Measurements from ENCODE around the gene NUDT19.

The NUDT19 gene

DNA sequence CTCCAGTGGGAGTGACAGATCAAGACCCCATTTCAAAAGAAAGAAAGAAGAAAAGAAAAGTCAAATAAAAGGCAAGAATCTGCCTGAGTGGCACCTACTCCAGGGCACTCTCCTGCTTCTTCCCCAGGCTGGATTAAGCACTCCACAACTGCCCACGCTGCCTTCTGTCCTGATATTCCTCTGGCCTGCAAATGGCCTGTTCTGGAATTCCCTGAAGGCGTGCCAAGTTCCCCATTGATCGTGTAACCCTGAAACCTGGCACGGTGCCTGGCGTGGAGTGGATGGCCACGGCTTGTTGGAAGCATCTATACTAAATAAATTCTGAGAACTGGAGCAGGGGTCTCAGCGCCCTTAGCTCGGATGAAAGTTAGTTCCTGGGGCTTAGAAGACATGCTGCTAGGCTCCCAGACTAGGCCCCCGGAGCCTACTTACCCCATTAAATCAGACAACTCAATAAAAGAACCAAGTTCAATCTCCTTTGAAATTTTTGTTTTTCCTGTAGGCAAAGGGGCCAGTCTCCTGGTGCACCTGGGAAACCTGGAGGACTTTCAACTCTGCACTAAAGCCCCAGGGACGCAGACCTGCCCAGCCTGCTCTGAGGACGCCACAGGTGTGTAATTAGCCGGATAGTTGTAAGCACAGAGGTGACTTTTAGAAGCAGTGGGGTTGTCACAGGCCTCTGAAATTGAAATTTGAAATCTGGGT, 38.6 kb upstream of the NUDT19 start:
- Histone ChIP-seq H3K9me3 (ENCODE audit: control insufficient read depth, insufficient read depth, low read depth, low read length) (no peaks in the 10 kb centered on the region; the same call in 1 of the 2 replicates), H3K36me3 (ENCODE audit: control insufficient read depth in 2 of 2, insufficient read depth in 1 of 2, low read length in 2 of 2) (peaks cover 31 to 82% of the 10 kb centered on the region in 2 experiments), H3K4me3 (ENCODE audit: low read depth, low read length) (no peak overlapping the region), H3K27ac (ENCODE audit: extremely low read depth, low read depth, low read length) (no peak overlapping the region), H3K4me1 (ENCODE audit: control insufficient read depth, insufficient read depth, low read length) (peaks cover 13% of the 10 kb centered on the region)
- CTCF ChIA-PET, result interaction anchor here (1.2 kb wide), 1 partner anchor 15 kb away, joined by 4 read pairs; no protein-coding TSS in a partner anchor
- POLR2A ChIA-PET, result no interaction called here
- TF ChIP-seq ZNF830 (tag by site-specific recombination; IDR thresholded peaks at IDR 0.05; ENCODE audit: low read depth), result no peak
- no peak for TF ChIP-seq ZNF248 (tag by site-specific recombination; IDR thresholded peaks at IDR 0.05)
- TF ChIP-seq, protein P1, sequence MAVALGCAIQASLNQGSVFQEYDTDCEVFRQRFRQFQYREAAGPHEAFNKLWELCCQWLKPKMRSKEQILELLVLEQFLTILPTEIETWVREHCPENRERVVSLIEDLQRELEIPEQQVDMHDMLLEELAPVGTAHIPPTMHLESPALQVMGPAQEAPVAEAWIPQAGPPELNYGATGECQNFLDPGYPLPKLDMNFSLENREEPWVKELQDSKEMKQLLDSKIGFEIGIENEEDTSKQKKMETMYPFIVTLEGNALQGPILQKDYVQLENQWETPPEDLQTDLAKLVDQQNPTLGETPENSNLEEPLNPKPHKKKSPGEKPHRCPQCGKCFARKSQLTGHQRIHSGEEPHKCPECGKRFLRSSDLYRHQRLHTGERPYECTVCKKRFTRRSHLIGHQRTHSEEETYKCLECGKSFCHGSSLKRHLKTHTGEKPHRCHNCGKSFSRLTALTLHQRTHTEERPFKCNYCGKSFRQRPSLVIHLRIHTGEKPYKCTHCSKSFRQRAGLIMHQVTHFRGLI (tag by site-specific recombination; IDR thresholded peaks at IDR 0.05), result no peak
- TF ChIP-seq, protein P2, sequence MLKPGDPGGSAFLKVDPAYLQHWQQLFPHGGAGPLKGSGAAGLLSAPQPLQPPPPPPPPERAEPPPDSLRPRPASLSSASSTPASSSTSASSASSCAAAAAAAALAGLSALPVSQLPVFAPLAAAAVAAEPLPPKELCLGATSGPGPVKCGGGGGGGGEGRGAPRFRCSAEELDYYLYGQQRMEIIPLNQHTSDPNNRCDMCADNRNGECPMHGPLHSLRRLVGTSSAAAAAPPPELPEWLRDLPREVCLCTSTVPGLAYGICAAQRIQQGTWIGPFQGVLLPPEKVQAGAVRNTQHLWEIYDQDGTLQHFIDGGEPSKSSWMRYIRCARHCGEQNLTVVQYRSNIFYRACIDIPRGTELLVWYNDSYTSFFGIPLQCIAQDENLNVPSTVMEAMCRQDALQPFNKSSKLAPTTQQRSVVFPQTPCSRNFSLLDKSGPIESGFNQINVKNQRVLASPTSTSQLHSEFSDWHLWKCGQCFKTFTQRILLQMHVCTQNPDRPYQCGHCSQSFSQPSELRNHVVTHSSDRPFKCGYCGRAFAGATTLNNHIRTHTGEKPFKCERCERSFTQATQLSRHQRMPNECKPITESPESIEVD (tag by site-specific recombination; IDR thresholded peaks at IDR 0.05), result no peak
- no peak for TF ChIP-seq ZNF132 (tag by site-specific recombination; IDR thresholded peaks at IDR 0.05; ENCODE audit: borderline replicate concordance)
- TF ChIP-seq KLF9 (tag by site-specific recombination; IDR thresholded peaks at IDR 0.05; ENCODE audit: low read depth), result no peak
- TF ChIP-seq, protein P3, sequence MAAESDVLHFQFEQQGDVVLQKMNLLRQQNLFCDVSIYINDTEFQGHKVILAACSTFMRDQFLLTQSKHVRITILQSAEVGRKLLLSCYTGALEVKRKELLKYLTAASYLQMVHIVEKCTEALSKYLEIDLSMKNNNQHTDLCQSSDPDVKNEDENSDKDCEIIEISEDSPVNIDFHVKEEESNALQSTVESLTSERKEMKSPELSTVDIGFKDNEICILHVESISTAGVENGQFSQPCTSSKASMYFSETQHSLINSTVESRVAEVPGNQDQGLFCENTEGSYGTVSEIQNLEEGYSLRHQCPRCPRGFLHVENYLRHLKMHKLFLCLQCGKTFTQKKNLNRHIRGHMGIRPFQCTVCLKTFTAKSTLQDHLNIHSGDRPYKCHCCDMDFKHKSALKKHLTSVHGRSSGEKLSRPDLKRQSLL (tag by site-specific recombination; IDR thresholded peaks at IDR 0.05), result no peak
- TF ChIP-seq ZEB2 (tag by site-specific recombination; IDR thresholded peaks at IDR 0.05), result no peak
- no peak for TF ChIP-seq ZNF404 (tag by site-specific recombination; IDR thresholded peaks at IDR 0.05)
- TF ChIP-seq, protein P4, sequence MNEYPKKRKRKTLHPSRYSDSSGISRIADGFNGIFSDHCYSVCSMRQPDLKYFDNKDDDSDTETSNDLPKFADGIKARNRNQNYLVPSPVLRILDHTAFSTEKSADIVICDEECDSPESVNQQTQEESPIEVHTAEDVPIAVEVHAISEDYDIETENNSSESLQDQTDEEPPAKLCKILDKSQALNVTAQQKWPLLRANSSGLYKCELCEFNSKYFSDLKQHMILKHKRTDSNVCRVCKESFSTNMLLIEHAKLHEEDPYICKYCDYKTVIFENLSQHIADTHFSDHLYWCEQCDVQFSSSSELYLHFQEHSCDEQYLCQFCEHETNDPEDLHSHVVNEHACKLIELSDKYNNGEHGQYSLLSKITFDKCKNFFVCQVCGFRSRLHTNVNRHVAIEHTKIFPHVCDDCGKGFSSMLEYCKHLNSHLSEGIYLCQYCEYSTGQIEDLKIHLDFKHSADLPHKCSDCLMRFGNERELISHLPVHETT (tag by site-specific recombination; IDR thresholded peaks at IDR 0.05), result no peak
- TF ChIP-seq ZNF548 (tag by site-specific recombination; IDR thresholded peaks at IDR 0.05), result no peak
- no peak for TF ChIP-seq ZNF707 (tag by site-specific recombination; IDR thresholded peaks at IDR 0.05)
- TF ChIP-seq, protein P5, sequence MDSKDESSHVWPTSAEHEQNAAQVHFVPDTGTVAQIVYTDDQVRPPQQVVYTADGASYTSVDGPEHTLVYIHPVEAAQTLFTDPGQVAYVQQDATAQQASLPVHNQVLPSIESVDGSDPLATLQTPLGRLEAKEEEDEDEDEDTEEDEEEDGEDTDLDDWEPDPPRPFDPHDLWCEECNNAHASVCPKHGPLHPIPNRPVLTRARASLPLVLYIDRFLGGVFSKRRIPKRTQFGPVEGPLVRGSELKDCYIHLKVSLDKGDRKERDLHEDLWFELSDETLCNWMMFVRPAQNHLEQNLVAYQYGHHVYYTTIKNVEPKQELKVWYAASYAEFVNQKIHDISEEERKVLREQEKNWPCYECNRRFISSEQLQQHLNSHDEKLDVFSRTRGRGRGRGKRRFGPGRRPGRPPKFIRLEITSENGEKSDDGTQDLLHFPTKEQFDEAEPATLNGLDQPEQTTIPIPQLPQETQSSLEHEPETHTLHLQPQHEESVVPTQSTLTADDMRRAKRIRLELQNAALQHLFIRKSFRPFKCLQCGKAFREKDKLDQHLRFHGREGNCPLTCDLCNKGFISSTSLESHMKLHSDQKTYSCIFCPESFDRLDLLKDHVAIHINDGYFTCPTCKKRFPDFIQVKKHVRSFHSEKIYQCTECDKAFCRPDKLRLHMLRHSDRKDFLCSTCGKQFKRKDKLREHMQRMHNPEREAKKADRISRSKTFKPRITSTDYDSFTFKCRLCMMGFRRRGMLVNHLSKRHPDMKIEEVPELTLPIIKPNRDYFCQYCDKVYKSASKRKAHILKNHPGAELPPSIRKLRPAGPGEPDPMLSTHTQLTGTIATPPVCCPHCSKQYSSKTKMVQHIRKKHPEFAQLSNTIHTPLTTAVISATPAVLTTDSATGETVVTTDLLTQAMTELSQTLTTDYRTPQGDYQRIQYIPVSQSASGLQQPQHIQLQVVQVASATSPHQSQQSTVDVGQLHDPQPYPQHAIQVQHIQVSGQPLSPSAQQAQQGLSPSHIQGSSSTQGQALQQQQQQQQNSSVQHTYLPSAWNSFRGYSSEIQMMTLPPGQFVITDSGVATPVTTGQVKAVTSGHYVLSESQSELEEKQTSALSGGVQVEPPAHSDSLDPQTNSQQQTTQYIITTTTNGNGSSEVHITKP (tag by site-specific recombination; IDR thresholded peaks at IDR 0.05), result peak; percentile 97
- TF ChIP-seq ZNF311 (tag by site-specific recombination; IDR thresholded peaks at IDR 0.05; ENCODE audit: borderline replicate concordance), result no peak
- TF ChIP-seq ZNF600 (tag by site-specific recombination; IDR thresholded peaks at IDR 0.05), result peak; percentile 98
- peak; percentile 55; the same call in 1 of the 2 replicates for TF ChIP-seq ZFHX2 (tag by site-specific recombination; conservative IDR thresholded peaks at IDR 0.05)
- TF ChIP-seq FEZF1 (tag by site-specific recombination; IDR thresholded peaks at IDR 0.05), result peak; percentile 75
- TF ChIP-seq, protein P6, sequence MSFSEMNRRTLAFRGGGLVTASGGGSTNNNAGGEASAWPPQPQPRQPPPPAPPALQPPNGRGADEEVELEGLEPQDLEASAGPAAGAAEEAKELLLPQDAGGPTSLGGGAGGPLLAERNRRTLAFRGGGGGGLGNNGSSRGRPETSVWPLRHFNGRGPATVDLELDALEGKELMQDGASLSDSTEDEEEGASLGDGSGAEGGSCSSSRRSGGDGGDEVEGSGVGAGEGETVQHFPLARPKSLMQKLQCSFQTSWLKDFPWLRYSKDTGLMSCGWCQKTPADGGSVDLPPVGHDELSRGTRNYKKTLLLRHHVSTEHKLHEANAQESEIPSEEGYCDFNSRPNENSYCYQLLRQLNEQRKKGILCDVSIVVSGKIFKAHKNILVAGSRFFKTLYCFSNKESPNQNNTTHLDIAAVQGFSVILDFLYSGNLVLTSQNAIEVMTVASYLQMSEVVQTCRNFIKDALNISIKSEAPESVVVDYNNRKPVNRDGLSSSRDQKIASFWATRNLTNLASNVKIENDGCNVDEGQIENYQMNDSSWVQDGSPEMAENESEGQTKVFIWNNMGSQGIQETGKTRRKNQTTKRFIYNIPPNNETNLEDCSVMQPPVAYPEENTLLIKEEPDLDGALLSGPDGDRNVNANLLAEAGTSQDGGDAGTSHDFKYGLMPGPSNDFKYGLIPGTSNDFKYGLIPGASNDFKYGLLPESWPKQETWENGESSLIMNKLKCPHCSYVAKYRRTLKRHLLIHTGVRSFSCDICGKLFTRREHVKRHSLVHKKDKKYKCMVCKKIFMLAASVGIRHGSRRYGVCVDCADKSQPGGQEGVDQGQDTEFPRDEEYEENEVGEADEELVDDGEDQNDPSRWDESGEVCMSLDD (tag by site-specific recombination; IDR thresholded peaks at IDR 0.05), result no peak
- TF ChIP-seq ZNF16 (tag by site-specific recombination; IDR thresholded peaks at IDR 0.05; ENCODE audit: low read depth), result no peak
- TF ChIP-seq KLF16 (tag by site-specific recombination; IDR thresholded peaks at IDR 0.05), result no peak
- 0 out of 2 replicates have a peak, but pooled peaks have one; percentile 32 for TF ChIP-seq SCRT2 (tag by site-specific recombination; IDR thresholded peaks at IDR 0.05)
- TF ChIP-seq SCRT1 (tag by site-specific recombination; IDR thresholded peaks at IDR 0.05; ENCODE audit: borderline replicate concordance), result no peak
- no peak for TF ChIP-seq YY2 (tag by site-specific recombination; IDR thresholded peaks at IDR 0.05)
- TF ChIP-seq ZNF654 (tag by site-specific recombination; IDR thresholded peaks at IDR 0.05; ENCODE audit: low read depth), result no peak
- no peak for TF ChIP-seq ZNF624 (tag by site-specific recombination; IDR thresholded peaks at IDR 0.05)
- no peak for TF ChIP-seq ZNF530 (tag by site-specific recombination; IDR thresholded peaks at IDR 0.05; ENCODE audit: low read depth)

Data from HEK293 (cell line).